ENCODE measurements around the gene SHROOM3. TPM values are rescaled to one million over a fixed set of nuclear protein-coding genes. Genes with fewer than 3 reads are reported as not detected.

Gene SHROOM3
- total and polyA plus RNA-seq, 4 donors = 14.4 to 75.1 (median 47.3) TPM

DNA sequence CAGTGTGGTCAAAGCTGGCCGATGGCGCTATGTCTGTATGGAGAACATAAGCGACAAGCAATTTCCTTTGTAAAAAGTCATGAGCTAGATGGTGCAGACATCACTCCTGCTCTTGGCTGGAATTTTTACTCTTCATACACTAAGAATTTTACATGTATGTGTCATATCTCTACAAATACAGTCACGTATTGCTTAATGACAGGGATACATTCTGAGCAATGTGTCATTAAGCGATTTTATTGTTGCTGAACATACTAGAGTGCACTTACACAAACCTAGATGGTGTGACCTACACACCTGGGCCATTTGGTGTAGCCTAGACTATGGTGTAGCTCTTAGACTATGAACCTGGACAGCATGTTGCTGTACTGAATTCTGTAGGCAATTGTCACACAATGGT is 277.5 kb downstream of the SHROOM3 start:
- no peak for ATAC-seq (ENCODE audit: insufficient read depth, low FRiP score)
- Histone ChIP-seq H3K9me3 (ENCODE audit: control insufficient read depth in 4 of 4, insufficient read depth in 3 of 4, low read length in 3 of 4) (no peaks in the 10 kb centered on the region), H3K36me3 (ENCODE audit: control insufficient read depth in 4 of 4, insufficient read depth in 4 of 4, low read length in 4 of 4) (peaks cover 0 to 6% (median 0%) of the 10 kb centered on the region in 4 donors), H3K4me1 (ENCODE audit: control insufficient read depth in 5 of 5, insufficient read depth in 5 of 5, low read length in 5 of 5) (peaks cover 0 to 8% (median 0%) of the 10 kb centered on the region in 5 donors), H3K4me3 (no peak overlapping the region), H3K27ac (ENCODE audit: low read depth in 1 of 2, low read length in 1 of 2) (no peak overlapping the region), H3K9ac (ENCODE audit: insufficient read depth in 1 of 2, low read length in 2 of 2) (no peak overlapping the region), H3K27me3 (ENCODE audit: control insufficient read depth in 3 of 3, insufficient read depth in 3 of 3, low read length in 2 of 3) (no peaks in the 10 kb centered on the region)
- TF ChIP-seq, protein P1, sequence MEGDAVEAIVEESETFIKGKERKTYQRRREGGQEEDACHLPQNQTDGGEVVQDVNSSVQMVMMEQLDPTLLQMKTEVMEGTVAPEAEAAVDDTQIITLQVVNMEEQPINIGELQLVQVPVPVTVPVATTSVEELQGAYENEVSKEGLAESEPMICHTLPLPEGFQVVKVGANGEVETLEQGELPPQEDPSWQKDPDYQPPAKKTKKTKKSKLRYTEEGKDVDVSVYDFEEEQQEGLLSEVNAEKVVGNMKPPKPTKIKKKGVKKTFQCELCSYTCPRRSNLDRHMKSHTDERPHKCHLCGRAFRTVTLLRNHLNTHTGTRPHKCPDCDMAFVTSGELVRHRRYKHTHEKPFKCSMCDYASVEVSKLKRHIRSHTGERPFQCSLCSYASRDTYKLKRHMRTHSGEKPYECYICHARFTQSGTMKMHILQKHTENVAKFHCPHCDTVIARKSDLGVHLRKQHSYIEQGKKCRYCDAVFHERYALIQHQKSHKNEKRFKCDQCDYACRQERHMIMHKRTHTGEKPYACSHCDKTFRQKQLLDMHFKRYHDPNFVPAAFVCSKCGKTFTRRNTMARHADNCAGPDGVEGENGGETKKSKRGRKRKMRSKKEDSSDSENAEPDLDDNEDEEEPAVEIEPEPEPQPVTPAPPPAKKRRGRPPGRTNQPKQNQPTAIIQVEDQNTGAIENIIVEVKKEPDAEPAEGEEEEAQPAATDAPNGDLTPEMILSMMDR (IDR thresholded peaks at IDR 0.05; ENCODE audit: control extremely low read depth, extremely low read depth) = no peak
- 95 to 97% methylated on average over 5 of the region's 5 CpGs for WGBS, 2 donors
- no peak for DNase-seq

DNA sequence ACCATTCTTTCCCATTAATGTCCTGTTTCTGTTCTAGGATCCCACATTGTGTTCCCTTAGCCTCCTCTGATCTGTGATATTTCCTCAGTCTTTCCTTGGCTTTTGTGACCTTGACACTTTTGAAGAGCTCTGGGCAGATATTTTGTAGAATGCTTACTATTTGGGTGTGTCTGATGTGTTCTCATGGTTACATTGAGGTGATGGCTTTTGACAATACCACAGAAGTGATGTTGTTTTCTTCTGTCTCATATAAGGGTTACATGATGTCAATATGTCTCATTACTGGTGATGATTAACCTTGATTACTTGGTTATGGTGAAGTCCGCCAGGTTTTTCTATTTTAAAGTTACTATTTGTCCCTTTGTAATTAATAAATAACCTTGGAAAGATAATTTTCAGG is 279.2 kb downstream of the SHROOM3 start:
- Histone ChIP-seq H3K27me3 (ENCODE audit: control insufficient read depth in 3 of 3, insufficient read depth in 3 of 3, low read length in 2 of 3) (no peaks in the 10 kb centered on the region), H3K9me3 (ENCODE audit: control insufficient read depth in 4 of 4, insufficient read depth in 3 of 4, low read length in 3 of 4) (no peaks in the 10 kb centered on the region), H3K36me3 (ENCODE audit: control insufficient read depth in 4 of 4, insufficient read depth in 4 of 4, low read length in 4 of 4) (peaks cover 0 to 6% (median 0%) of the 10 kb centered on the region in 4 donors), H3K4me3 (no peak overlapping the region), H3K4me1 (ENCODE audit: control insufficient read depth in 5 of 5, insufficient read depth in 5 of 5, low read length in 5 of 5) (peaks cover 0 to 7% (median 2%) of the 10 kb centered on the region in 5 donors), H3K9ac (ENCODE audit: insufficient read depth in 1 of 2, low read length in 2 of 2) (no peak overlapping the region), H3K27ac (ENCODE audit: low read depth in 1 of 2, low read length in 1 of 2) (no peak overlapping the region)
- TF ChIP-seq, protein P1 (IDR thresholded peaks at IDR 0.05; ENCODE audit: control extremely low read depth, extremely low read depth) = no peak
- ATAC-seq (ENCODE audit: insufficient read depth, low FRiP score) = no peak
- no peak for DNase-seq
- 81 to 87% methylated on average over 1 of the region's 1 CpG for WGBS, 2 donors

DNA sequence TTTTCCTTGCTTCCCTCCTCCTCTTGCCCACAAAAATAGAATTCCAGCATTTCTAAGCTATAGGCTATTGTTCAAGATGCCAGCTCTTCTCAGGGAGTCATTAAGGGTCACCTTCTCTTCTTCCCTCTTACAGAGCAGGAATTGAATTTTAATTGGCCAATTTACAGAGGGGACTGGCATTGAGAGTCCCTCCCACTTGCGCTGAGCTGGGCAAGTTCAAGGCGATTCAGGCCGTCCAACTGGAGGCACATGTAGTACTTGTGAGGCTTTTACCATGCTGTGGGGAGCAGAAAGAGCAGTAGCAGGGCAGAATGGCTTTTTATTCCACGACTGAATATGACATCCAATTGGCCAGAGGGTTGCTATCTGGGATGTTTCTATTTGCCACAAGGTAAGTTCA is 281.0 kb downstream of the SHROOM3 start:
- H3K4me3 ChIP-seq = no peak overlapping the region
- H3K27ac ChIP-seq (ENCODE audit: low read depth in 1 of 2, low read length in 1 of 2) = no peak overlapping the region
- TF ChIP-seq, protein P1 (IDR thresholded peaks at IDR 0.05; ENCODE audit: control extremely low read depth, extremely low read depth) = no peak
- no peaks in the 10 kb centered on the region for H3K9me3 ChIP-seq (ENCODE audit: control insufficient read depth in 4 of 4, insufficient read depth in 3 of 4, low read length in 3 of 4)
- no peak for DNase-seq
- no peaks in the 10 kb centered on the region for H3K27me3 ChIP-seq (ENCODE audit: control insufficient read depth in 3 of 3, insufficient read depth in 3 of 3, low read length in 2 of 3)
- 92 to 94% methylated on average over 4 of the region's 4 CpGs for WGBS, 2 donors
- ATAC-seq (ENCODE audit: insufficient read depth, low FRiP score) = no peak
- peaks cover 0 to under 1% (median 0%) of the 10 kb centered on the region in 4 donors for H3K36me3 ChIP-seq (ENCODE audit: control insufficient read depth in 4 of 4, insufficient read depth in 4 of 4, low read length in 4 of 4)
- no peak overlapping the region for H3K9ac ChIP-seq (ENCODE audit: insufficient read depth in 1 of 2, low read length in 2 of 2)
- H3K4me1 ChIP-seq (ENCODE audit: control insufficient read depth in 5 of 5, insufficient read depth in 5 of 5, low read length in 5 of 5) = peaks cover 0 to 9% (median 4%) of the 10 kb centered on the region in 5 donors

DNA sequence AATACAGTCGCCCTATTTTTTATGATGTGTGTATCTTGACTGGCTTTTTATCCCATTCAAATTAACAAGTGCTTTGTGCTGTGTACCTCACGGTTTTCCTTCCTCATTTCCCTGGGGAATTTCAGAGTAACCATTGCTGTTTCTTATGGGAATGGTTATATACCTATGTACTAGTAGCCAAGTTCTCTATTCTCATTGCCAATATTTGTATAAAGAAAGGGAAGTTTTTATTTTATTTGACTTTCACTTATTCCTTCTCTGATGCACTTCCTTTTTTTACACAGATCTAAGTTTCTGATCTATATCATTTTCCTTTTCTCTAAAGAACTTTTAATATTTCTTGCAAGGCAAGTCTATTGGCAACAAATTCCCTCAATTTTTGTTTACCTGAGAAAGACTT is 281.6 kb downstream of the SHROOM3 start:
- WGBS, 2 donors = 56 to 70% methylated on average over 2 of the region's 2 CpGs
- Histone ChIP-seq H3K9me3 (ENCODE audit: control insufficient read depth in 4 of 4, insufficient read depth in 3 of 4, low read length in 3 of 4) (no peaks in the 10 kb centered on the region), H3K4me1 (ENCODE audit: control insufficient read depth in 5 of 5, insufficient read depth in 5 of 5, low read length in 5 of 5) (peaks cover 0 to 9% (median 4%) of the 10 kb centered on the region in 5 donors), H3K4me3 (no peak overlapping the region), H3K27me3 (ENCODE audit: control insufficient read depth in 3 of 3, insufficient read depth in 3 of 3, low read length in 2 of 3) (no peaks in the 10 kb centered on the region), H3K27ac (ENCODE audit: low read depth in 1 of 2, low read length in 1 of 2) (no peak overlapping the region), H3K9ac (ENCODE audit: insufficient read depth in 1 of 2, low read length in 2 of 2) (no peak overlapping the region), H3K36me3 (ENCODE audit: control insufficient read depth in 4 of 4, insufficient read depth in 4 of 4, low read length in 4 of 4) (no peaks in the 10 kb centered on the region)
- DNase-seq (no peak), ATAC-seq (ENCODE audit: insufficient read depth, low FRiP score) (no peak)
- TF ChIP-seq, protein P1 (IDR thresholded peaks at IDR 0.05; ENCODE audit: control extremely low read depth, extremely low read depth) = no peak
